Activated naive CD8-positive, alpha-beta T cell treated with anti-CD3 and anti-CD28 coated beads, Interleukin-2, amount 50 U/mL, for 24 hours (primary cell): ENCODE measurements around the gene RAB40A.
A peak's percentile ranks its signal among the peaks of the same experiment; 100 is the strongest.

Experiments used
- ATAC-seq: fragments of 150-1000 bp; cut with Tn5 transposase; one replicate; pipeline ENCODE4 v1.10.0; 2021
- DNase-seq: peaks from one replicate; pipeline ENCODE4 v3.0.0; 2021
- H3K27ac Mint-ChIP-seq: one replicate; pipeline ENCODE4 v1.8.0; 2021; ENCODE audit warnings: mild to moderate bottlenecking, mixed read lengths
- H3K27me3 Mint-ChIP-seq: one replicate; pipeline ENCODE4 v1.8.0; 2021; ENCODE audit warnings: mixed read lengths
- H3K36me3 Mint-ChIP-seq: one replicate; pipeline ENCODE4 v1.8.0; 2021; ENCODE audit warnings: low read depth, mixed read lengths
- H3K4me1 Mint-ChIP-seq: one replicate; pipeline ENCODE4 v1.8.0; 2021; ENCODE audit warnings: mixed read lengths
- H3K4me3 Mint-ChIP-seq: one replicate; pipeline ENCODE4 v1.8.0; 2021; ENCODE audit warnings: mild to moderate bottlenecking, moderate library complexity, mixed read lengths
- H3K9me3 Mint-ChIP-seq: one replicate; pipeline ENCODE4 v1.8.0; 2021; ENCODE audit warnings: mixed read lengths

Gene RAB40A

GRCh38 chrX:103519389-103519788, at the start of gene RAB40A:
Gene RAB40A (minus strand): TSS chrX:103519489. CDS start chrX:103500756, 18,733 bp downstream.
- Mint-ChIP-seq H3K27me3 (no peaks in the 10 kb centered on the region), H3K36me3 (no peaks in the 10 kb centered on the region), H3K4me1 (no peaks in the 10 kb centered on the region), H3K9me3 (no peaks in the 10 kb centered on the region), H3K27ac (no peak within 1 kb of the TSS), H3K4me3 (no peak within 1 kb of the TSS)
- DNase-seq (no peak), ATAC-seq (no peak)

DNA sequence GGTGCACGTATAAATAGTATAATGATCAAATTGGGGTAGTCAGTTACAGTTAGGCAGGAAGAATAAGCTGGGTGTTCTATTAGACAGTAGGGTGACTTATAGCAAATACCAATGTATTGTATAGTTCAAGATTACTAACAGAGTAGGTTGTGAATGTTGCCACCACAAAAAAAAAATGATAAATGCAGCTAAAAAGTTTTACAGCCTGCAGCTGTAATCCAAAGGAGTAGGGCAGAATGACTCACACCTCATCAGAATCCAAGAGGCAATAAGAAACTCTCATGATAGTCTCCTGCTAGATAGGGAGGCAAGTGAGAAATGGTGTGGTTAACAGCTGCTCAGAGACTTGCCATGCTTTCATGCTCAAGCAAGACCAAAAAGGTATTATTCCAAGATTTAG, 46.5 kb upstream of the RAB40A start:
- no peak overlapping the region for H3K4me3 Mint-ChIP-seq
- H3K4me1 Mint-ChIP-seq = no peaks in the 10 kb centered on the region
- H3K9me3 Mint-ChIP-seq = no peaks in the 10 kb centered on the region
- H3K27ac Mint-ChIP-seq = no peak overlapping the region
- peaks cover 4% of the 10 kb centered on the region for H3K27me3 Mint-ChIP-seq
- ATAC-seq (no peak), DNase-seq (no peak)
- no peaks in the 10 kb centered on the region for H3K36me3 Mint-ChIP-seq

- H3K27ac Mint-ChIP-seq = no peak overlapping the region
- H3K4me1 Mint-ChIP-seq = no peaks in the 10 kb centered on the region
- ATAC-seq (no peak), DNase-seq (no peak)
- H3K36me3 Mint-ChIP-seq = no peaks in the 10 kb centered on the region
- no peak overlapping the region for H3K4me3 Mint-ChIP-seq
- H3K9me3 Mint-ChIP-seq = no peaks in the 10 kb centered on the region
- peaks cover 4% of the 10 kb centered on the region for H3K27me3 Mint-ChIP-seq
Measured at GRCh38 chrX:103565197-103565596, 45.9 kb upstream of the RAB40A start.

DNA sequence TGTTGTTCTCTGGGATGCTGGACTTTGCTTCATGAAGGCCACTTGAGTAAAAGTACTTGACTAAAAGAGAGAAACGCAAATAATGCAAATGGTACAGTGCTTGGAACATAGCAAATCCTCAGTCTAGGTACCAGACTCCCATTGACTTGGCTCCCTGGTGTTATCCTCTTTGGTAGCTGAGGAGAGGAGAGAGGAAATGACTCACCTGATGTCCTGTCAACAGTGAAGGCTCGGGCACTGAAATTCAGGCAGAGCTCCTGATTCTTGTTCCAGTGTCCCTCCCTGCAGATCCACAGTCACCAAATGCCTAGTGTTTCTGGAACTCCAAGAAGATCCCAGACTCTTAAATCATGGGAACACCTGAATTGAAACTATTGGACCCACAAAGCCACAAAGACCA, 43.5 kb upstream of the RAB40A start:
- Mint-ChIP-seq H3K27ac (no peak overlapping the region), H3K36me3 (no peaks in the 10 kb centered on the region), H3K4me3 (no peak overlapping the region), H3K9me3 (no peaks in the 10 kb centered on the region), H3K4me1 (no peaks in the 10 kb centered on the region), H3K27me3 (peaks cover 4% of the 10 kb centered on the region)
- DNase-seq (no peak), ATAC-seq (no peak)

DNA sequence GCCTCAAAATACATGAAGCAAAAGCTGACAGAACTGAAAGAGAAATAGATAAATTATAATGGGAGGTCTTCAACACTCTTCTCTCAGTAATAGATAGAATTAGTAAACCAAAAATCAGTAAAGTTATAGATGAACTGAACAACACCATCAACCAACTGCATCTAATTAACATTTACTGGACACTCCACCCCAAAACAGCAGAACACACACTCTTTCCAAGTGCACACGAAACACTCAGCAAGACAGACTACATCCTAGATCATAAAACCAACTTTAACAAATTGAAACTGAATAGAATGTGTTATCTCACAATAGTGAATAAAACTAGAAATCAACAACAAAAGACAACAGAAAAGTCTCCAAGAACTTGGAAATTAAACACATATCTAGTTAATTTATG, 41.0 kb upstream of the RAB40A start:
- ATAC-seq = no peak
- Mint-ChIP-seq H3K4me1 (no peaks in the 10 kb centered on the region), H3K4me3 (no peak overlapping the region), H3K36me3 (no peaks in the 10 kb centered on the region), H3K9me3 (no peaks in the 10 kb centered on the region), H3K27me3 (peaks cover 4% of the 10 kb centered on the region), H3K27ac (no peak overlapping the region)
- no peak for DNase-seq

DNA sequence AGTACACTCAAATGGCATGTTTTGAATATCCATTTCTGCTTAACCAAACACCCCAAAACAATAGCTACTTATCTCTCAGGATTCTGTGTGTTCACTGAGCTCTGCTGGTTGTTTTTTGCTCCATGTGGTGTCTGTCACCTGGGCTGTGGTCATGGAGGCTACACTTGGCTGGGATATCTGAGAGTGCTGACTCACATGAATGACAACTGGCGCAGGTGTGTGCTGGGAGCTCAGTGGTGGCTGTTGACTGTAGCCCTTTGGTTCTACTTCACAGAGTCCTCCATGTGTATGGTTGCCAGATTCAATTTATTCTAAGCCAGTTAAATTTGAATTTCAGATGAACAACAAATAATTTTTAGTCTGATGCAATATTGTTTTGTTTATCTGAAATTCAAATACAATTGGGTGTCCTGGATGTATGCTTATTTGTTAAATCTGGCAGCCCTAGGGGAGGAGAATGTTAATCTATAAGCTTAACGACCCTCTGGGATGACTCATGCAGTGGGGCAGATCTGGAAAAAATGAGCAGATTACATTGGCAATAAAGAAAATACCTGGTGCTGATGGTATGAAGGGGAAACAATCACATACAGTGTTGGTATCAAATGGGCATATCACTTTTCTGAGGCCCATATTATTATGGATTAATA, 37.8 kb upstream of the RAB40A start:
- no peaks in the 10 kb centered on the region for H3K9me3 Mint-ChIP-seq
- no peak overlapping the region for H3K4me3 Mint-ChIP-seq
- ATAC-seq (no peak), DNase-seq (no peak)
- peaks cover 8% of the 10 kb centered on the region for H3K4me1 Mint-ChIP-seq
- H3K27ac Mint-ChIP-seq = no peak overlapping the region
- H3K27me3 Mint-ChIP-seq = no peaks in the 10 kb centered on the region
- H3K36me3 Mint-ChIP-seq = no peaks in the 10 kb centered on the region

DNA sequence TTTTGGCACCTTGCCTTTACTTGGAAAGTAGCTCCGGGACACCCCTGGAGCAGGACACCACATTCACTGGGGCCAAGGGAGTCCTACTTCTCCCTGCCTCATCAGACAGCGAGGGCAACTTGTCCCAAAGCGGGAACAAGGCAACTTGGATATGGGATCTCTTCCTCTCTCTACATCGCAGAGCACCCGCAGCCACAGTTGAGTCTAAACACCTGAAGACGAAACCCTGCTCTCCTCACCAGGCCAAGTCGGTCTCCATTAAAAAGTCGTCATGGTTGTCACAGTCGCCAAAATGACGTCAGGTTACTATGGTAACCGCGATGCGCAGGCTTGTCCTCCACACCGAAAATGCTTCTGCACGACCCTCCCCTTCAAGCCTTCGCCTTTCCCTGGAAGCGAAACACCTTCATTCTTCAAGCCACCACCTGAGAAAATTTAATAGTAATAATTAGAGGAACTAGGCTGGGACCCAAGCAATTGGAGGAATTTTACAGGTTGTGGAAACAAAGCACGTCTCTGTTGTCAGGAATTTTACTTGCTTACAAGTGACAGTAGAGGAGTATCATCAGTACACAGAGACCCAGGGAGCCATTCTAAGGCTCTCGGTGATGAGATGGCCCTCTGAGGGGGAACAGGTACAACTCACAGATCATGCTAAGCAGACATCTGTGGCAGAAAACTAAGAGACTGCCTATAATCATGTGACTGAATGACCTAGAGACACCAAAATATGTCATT, 35.6 kb upstream of the RAB40A start:
- Mint-ChIP-seq H3K9me3 (no peaks in the 10 kb centered on the region), H3K27ac (peak overlapping the region; percentile 89), H3K4me1 (peaks cover 12% of the 10 kb centered on the region), H3K4me3 (peak overlapping the region; percentile 95), H3K36me3 (no peaks in the 10 kb centered on the region), H3K27me3 (no peaks in the 10 kb centered on the region)
- ATAC-seq (peak; percentile 68), DNase-seq (peak; percentile 68)

DNA sequence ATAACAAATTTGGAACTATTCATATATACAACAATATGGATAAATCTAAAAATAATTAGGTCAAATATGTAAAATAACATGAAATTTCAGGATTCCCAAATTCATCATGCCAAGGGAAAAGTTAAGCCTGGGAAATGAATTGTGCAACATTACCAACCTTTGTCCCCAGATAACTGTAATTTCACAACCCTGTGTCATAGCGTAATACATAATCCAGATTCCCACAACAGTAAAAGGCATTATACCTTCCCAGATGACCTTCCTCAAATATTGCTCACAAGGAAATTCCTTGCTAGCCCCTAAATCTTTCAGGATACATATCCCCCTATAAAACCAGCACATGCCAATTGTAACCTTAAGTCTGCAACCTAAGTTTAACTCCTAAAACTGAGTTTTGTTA, 32.9 kb upstream of the RAB40A start:
- Mint-ChIP-seq H3K9me3 (no peaks in the 10 kb centered on the region), H3K36me3 (no peaks in the 10 kb centered on the region), H3K27me3 (no peaks in the 10 kb centered on the region), H3K4me1 (peaks cover 12% of the 10 kb centered on the region), H3K4me3 (no peak overlapping the region), H3K27ac (no peak overlapping the region)
- DNase-seq (no peak), ATAC-seq (no peak)

GRCh38 chrX:103550415-103551051, 31.2 kb upstream of the RAB40A start:
- H3K36me3 Mint-ChIP-seq = no peaks in the 10 kb centered on the region
- no peak for DNase-seq
- H3K4me3 Mint-ChIP-seq = no peak overlapping the region
- no peak for ATAC-seq
- peaks cover 2% of the 10 kb centered on the region for H3K27me3 Mint-ChIP-seq
- H3K9me3 Mint-ChIP-seq = no peaks in the 10 kb centered on the region
- H3K4me1 Mint-ChIP-seq = peaks cover 12% of the 10 kb centered on the region
- H3K27ac Mint-ChIP-seq = no peak overlapping the region

DNA sequence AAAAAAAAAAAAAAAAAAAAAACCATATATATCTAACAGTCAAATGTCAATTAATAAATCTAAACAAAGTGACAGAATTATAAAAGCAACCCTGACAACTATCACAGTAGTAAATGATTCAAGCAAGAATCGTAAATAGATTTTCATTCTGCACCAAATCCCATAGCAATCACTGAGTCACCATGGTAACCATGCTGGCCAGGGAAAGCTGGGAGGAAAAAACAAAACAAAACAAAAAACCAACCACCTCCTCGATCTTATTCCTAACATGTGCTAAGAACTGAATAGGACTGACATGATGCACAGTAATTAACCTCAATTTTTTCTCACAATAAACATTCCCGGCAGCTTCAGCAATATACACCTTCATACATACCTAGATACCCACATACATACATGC, 30.6 kb upstream of the RAB40A start:
- no peaks in the 10 kb centered on the region for H3K9me3 Mint-ChIP-seq
- H3K4me3 Mint-ChIP-seq = no peak overlapping the region
- ATAC-seq = no peak
- no peak for DNase-seq
- H3K27me3 Mint-ChIP-seq = peaks cover 2% of the 10 kb centered on the region
- H3K27ac Mint-ChIP-seq = no peak overlapping the region
- no peaks in the 10 kb centered on the region for H3K36me3 Mint-ChIP-seq
- H3K4me1 Mint-ChIP-seq = peaks cover 12% of the 10 kb centered on the region

DNA sequence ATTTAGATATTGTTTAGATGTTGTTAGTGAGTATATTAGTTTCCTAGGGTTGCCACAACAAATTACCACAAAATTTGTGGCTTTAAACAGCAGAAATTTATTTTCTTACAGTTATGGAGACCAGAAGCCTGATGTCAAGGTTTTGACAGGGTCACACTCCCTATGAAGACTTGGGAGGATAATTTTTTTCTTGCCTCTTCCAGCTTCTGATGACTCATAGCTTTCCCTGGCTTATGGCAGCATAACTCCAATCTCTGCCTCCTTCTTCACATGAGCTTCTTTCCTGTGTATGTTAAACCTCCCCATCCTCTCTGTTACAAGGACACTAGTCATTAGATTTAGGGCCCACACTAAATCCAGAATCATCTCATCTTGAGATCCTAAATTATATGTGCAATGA, 20.9 kb upstream of the RAB40A start:
- DNase-seq (no peak), ATAC-seq (no peak)
- H3K4me1 Mint-ChIP-seq = no peaks in the 10 kb centered on the region
- H3K4me3 Mint-ChIP-seq = no peak overlapping the region
- no peaks in the 10 kb centered on the region for H3K9me3 Mint-ChIP-seq
- no peak overlapping the region for H3K27ac Mint-ChIP-seq
- H3K27me3 Mint-ChIP-seq = no peaks in the 10 kb centered on the region
- no peaks in the 10 kb centered on the region for H3K36me3 Mint-ChIP-seq

- no peak overlapping the region for H3K27ac Mint-ChIP-seq
- no peaks in the 10 kb centered on the region for H3K36me3 Mint-ChIP-seq
- no peak for ATAC-seq
- H3K4me1 Mint-ChIP-seq = no peaks in the 10 kb centered on the region
- no peak for DNase-seq
- no peaks in the 10 kb centered on the region for H3K27me3 Mint-ChIP-seq
- no peak overlapping the region for H3K4me3 Mint-ChIP-seq
- H3K9me3 Mint-ChIP-seq = no peaks in the 10 kb centered on the region
Measured at GRCh38 chrX:103539695-103540094, 20.4 kb upstream of the RAB40A start.

DNA sequence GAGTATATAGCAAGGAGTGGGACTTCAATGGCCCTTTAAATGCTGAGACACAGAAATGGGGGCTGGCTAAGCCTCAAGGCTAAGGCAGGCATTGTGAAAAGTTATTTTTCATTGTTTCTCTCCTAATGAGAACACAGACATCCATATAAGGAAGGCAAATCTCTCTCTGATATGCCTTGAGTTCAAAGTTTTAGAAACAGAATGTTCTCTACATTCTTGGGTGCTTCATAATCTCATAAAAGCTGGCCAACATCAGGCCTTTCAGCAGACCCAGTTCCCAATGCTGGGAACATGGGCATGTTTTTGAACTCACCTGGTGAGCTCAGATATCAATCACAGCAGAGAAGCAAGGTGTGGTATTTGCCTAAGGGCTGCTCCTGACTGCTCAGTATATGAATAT, 19.4 kb upstream of the RAB40A start:
- Mint-ChIP-seq H3K4me3 (no peak overlapping the region), H3K27me3 (no peaks in the 10 kb centered on the region), H3K27ac (no peak overlapping the region), H3K36me3 (no peaks in the 10 kb centered on the region), H3K4me1 (no peaks in the 10 kb centered on the region), H3K9me3 (no peaks in the 10 kb centered on the region)
- ATAC-seq (no peak), DNase-seq (no peak)

DNA sequence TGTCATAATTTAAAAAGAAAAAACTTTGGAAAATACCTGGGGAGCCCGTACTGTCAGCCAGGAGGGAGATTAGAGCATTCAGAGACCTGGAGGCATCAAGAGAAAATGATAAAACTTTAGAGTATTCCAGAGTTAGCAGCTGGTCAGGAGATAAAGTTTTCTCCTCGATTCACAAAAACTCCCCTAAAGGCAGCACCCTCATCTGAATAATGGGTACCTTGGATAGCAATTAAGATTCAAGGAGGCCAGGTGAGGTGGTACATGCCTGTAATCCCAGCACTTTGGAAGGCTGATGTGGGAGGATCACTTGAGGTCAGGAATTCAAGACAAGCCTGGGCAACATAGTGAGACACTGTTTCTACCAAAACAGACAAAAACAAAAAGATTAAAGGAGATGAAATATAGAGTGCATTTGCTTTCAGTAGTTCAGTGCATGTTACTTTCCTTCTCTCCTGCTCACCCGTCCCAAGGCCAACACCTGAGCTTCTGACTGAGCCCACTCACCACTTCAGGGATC, 18.6 kb upstream of the RAB40A start:
- peaks cover 2% of the 10 kb centered on the region for H3K4me1 Mint-ChIP-seq
- no peaks in the 10 kb centered on the region for H3K27me3 Mint-ChIP-seq
- H3K36me3 Mint-ChIP-seq = no peaks in the 10 kb centered on the region
- no peak for DNase-seq
- H3K9me3 Mint-ChIP-seq = no peaks in the 10 kb centered on the region
- no peak overlapping the region for H3K4me3 Mint-ChIP-seq
- ATAC-seq = no peak
- H3K27ac Mint-ChIP-seq = no peak overlapping the region

DNA sequence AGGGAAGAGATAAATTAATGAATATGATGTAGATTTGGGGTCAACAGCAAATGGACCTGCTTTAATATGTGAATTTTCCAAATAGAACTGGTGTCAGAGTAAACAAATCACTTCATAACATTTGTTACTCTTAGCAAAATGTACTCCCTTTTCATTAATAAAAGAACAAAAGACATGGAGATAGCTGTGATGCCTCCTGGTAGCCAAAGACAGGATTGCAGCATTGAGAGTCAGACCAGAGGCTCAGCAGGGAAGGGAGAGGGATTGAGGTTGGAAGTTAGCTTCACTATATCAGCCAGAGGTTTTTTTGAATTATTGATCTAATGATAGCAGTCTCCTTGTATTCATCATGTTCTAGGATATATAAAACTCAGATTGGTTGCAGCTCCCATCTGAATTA, 17.4 kb upstream of the RAB40A start:
- H3K27me3 Mint-ChIP-seq = no peaks in the 10 kb centered on the region
- no peak overlapping the region for H3K4me3 Mint-ChIP-seq
- H3K36me3 Mint-ChIP-seq = no peaks in the 10 kb centered on the region
- H3K9me3 Mint-ChIP-seq = no peaks in the 10 kb centered on the region
- DNase-seq (no peak), ATAC-seq (no peak)
- H3K27ac Mint-ChIP-seq = no peak overlapping the region
- peaks cover 2% of the 10 kb centered on the region for H3K4me1 Mint-ChIP-seq
